WTC11 (cell line): Measurements from ENCODE around the gene GTPBP1. TPM values are rescaled to one million over a fixed set of nuclear protein-coding genes. Genes with fewer than 3 reads are reported as not detected.

Experiments
- ATAC-seq: fragments of 200-7000 bp; cut with Tn5 transposase; 2 replicates; pipeline ENCODE4 v1.10.0; 2021; ENCODE audit warnings: mild to moderate bottlenecking, moderate library complexity
- CTCF ChIA-PET: fragments of 300-600 bp; sonication (Branson Sonifier 250); formaldehyde crosslinking; loops from one replicate; lab custom pipeline; 2021; ENCODE audit warnings: antibody characterized with exemption; lab: Charles Lee
- POLR2A ChIA-PET: fragments of 350-600 bp; sonication (Branson Sonifier 250); formaldehyde crosslinking; loops from one replicate; lab custom pipeline; 2021; ENCODE audit warnings: antibody characterized with exemption; lab: Charles Lee
- DNase-seq: peaks from one replicate; pipeline ENCODE4 v3.0.0; 2021; ENCODE audit warnings: low spot score
- H3K27ac Mint-ChIP-seq: 2 replicates; pipeline ENCODE4 v1.8.0; 2021; ENCODE audit warnings: mixed read lengths
- H3K27me3 Mint-ChIP-seq: 2 replicates; pipeline ENCODE4 v1.8.0; 2021; ENCODE audit warnings: low read depth, mild to moderate bottlenecking, moderate library complexity, mixed read lengths
- H3K36me3 Mint-ChIP-seq: 2 replicates; pipeline ENCODE4 v1.8.0; 2021; ENCODE audit warnings: mixed read lengths
- H3K4me1 Mint-ChIP-seq: 2 replicates; pipeline ENCODE4 v1.8.0; 2022; ENCODE audit warnings: mixed read lengths
- H3K4me3 Mint-ChIP-seq: 2 replicates; pipeline ENCODE4 v1.8.0; 2021; ENCODE audit warnings: mild to moderate bottlenecking, moderate library complexity, mixed read lengths
- H3K9me3 Mint-ChIP-seq: 2 replicates; pipeline ENCODE4 v1.8.0; 2021; ENCODE audit warnings: mixed read lengths
- ELF4 ChIP-seq: sonication (generic); formaldehyde crosslinking; IDR thresholded peaks from 2 replicates; pipeline ENCODE4 v1.8.1; 2022; ENCODE audit warnings: low read depth, mild to moderate bottlenecking, moderate library complexity, missing genetic modification reagents
- ESRRA ChIP-seq: sonication (generic); formaldehyde crosslinking; IDR thresholded peaks from 2 replicates; pipeline ENCODE4 v1.8.1; 2022; ENCODE audit warnings: mild to moderate bottlenecking, missing genetic modification reagents, borderline replicate concordance
- ETV6 ChIP-seq: sonication (generic); formaldehyde crosslinking; IDR thresholded peaks from 2 replicates; pipeline ENCODE4 v1.8.1; 2022; ENCODE audit warnings: mild to moderate bottlenecking, missing genetic modification reagents
- GTF2I ChIP-seq: fragments of 250-450 bp; sonication (Bioruptor Pico); conservative IDR thresholded peaks from 2 replicates; pipeline ENCODE4 v1.4.0; 2021; ENCODE audit warnings: mild to moderate bottlenecking
- IRF2 ChIP-seq: sonication (generic); formaldehyde crosslinking; IDR thresholded peaks from 2 replicates; pipeline ENCODE4 v1.8.0; 2022; ENCODE audit warnings: low read depth, missing genetic modification reagents, borderline replicate concordance
- RORB ChIP-seq: fragments of 250-450 bp; sonication (Bioruptor Pico); IDR thresholded peaks from 2 replicates; pipeline ENCODE4 v1.9.0; 2021; ENCODE audit warnings: mild to moderate bottlenecking
- TP53 ChIP-seq: sonication (generic); formaldehyde crosslinking; IDR thresholded peaks from 2 replicates; pipeline ENCODE4 v1.8.1; 2023; ENCODE audit warnings: mild to moderate bottlenecking, missing genetic modification reagents
- ZNF138 ChIP-seq: sonication (generic); formaldehyde crosslinking; conservative IDR thresholded peaks from 2 replicates; pipeline ENCODE4 v1.8.1; 2022; ENCODE audit warnings: mild to moderate bottlenecking, moderate library complexity, missing genetic modification reagents
- ZNF263 ChIP-seq: sonication (generic); formaldehyde crosslinking; IDR thresholded peaks from 2 replicates; pipeline ENCODE4 v1.8.1; 2022; ENCODE audit warnings: low read depth, mild to moderate bottlenecking, moderate library complexity, missing genetic modification reagents
- ZNF423 ChIP-seq: fragments of 250-450 bp; sonication (Bioruptor Pico); IDR thresholded peaks from 2 replicates; pipeline ENCODE4 v2.1.2; 2022; ENCODE audit warnings: mild to moderate bottlenecking, moderate library complexity
- total RNA-seq: library from RNA; stranded (reverse); gene quantifications from 3 replicates; pipeline ENCODE4 v1.2.3, GENCODE V29; 2021
- TF ChIP-seq, protein P1 (sequence below): sonication (generic); formaldehyde crosslinking; IDR thresholded peaks from 2 replicates; pipeline ENCODE4 v1.8.1; 2022; ENCODE audit warnings: mild to moderate bottlenecking, missing genetic modification reagents, moderate library complexity, borderline replicate concordance
- TF ChIP-seq, protein P2 (sequence below): fragments of 250-450 bp; sonication (Bioruptor Pico); conservative IDR thresholded peaks from 2 replicates; pipeline ENCODE4 v1.9.0; 2021; ENCODE audit warnings: mild to moderate bottlenecking
- TF ChIP-seq, protein P3 (sequence below): fragments of 250-450 bp; sonication (Bioruptor Pico); IDR thresholded peaks from 2 replicates; pipeline ENCODE4 v1.9.0; 2021; ENCODE audit warnings: moderate library complexity, mild to moderate bottlenecking, inconsistent platforms, borderline replicate concordance
- TF ChIP-seq, protein P4 (sequence below): sonication (generic); formaldehyde crosslinking; IDR thresholded peaks from 2 replicates; pipeline ENCODE4 v1.8.0; 2022; ENCODE audit warnings: mild to moderate bottlenecking, missing genetic modification reagents
- TF ChIP-seq, protein P5 (sequence below): sonication (generic); formaldehyde crosslinking; IDR thresholded peaks from 2 replicates; pipeline ENCODE4 v1.8.1; 2023; ENCODE audit warnings: mild to moderate bottlenecking, missing genetic modification reagents, moderate library complexity
- TF ChIP-seq, protein P6 (sequence below): sonication (generic); formaldehyde crosslinking; IDR thresholded peaks from 2 replicates; pipeline ENCODE4 v1.8.0; 2023; ENCODE audit warnings: missing genetic modification reagents, mild to moderate bottlenecking, borderline replicate concordance

The GTPBP1 gene
- total RNA-seq, 1 experiment from 2014 or later, result 108 TPM

DNA sequence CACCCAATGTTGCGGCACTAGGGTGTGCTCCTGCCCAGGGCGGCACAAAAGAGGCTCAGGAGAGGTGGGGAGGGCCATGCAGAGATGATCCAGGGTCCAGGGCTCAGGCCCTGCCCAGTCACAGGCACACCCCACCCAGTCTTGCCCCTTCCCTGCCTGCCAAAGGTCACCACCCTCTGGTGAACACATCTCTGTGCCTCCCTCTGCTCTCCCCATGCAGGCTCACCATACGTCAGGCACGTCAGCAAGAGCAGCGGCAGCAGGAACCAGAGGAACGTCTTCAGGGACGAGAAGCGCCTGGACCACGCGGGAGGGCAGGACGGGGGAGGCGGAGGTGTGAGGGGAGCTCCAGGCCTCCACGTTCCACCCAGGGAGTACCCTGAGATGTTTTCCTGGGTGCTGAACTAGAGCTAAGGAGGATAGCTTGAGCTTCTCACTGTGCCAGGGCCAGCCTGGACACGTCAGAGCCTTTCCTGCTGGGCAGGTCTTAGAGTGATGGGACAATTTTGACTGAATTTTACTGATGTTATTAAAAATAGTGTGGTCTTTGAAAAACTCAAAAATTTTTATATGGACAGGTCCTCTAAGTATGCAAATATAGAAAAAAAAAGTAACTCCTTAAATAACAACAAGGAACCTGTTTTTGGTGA lies 42.9 kb downstream of the GTPBP1 start:
- peaks cover 10% of the 10 kb centered on the region for H3K36me3 Mint-ChIP-seq
- no peaks in the 10 kb centered on the region; the same call in 1 of the 2 replicates for H3K4me1 Mint-ChIP-seq
- no peaks in the 10 kb centered on the region for H3K27me3 Mint-ChIP-seq
- POLR2A ChIA-PET, result interaction anchor here (0.6 kb wide), 1 partner anchor 79 kb away, joined by 3 read pairs; no protein-coding TSS in a partner anchor
- no peak for DNase-seq
- TF ChIP-seq, protein P1, sequence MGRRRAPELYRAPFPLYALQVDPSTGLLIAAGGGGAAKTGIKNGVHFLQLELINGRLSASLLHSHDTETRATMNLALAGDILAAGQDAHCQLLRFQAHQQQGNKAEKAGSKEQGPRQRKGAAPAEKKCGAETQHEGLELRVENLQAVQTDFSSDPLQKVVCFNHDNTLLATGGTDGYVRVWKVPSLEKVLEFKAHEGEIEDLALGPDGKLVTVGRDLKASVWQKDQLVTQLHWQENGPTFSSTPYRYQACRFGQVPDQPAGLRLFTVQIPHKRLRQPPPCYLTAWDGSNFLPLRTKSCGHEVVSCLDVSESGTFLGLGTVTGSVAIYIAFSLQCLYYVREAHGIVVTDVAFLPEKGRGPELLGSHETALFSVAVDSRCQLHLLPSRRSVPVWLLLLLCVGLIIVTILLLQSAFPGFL (CRISPR knock-in tag), result no peak
- TF ChIP-seq ESRRA (no peak), TP53 (CRISPR knock-in tag) (no peak), IRF2 (CRISPR knock-in tag) (no peak), ZNF138 (CRISPR knock-in tag) (no peak), RORB (CRISPR knock-in tag) (no peak), ELF4 (CRISPR knock-in tag) (no peak), GTF2I (CRISPR knock-in tag) (no peak), ZNF263 (CRISPR knock-in tag) (no peak)
- TF ChIP-seq, protein P2, sequence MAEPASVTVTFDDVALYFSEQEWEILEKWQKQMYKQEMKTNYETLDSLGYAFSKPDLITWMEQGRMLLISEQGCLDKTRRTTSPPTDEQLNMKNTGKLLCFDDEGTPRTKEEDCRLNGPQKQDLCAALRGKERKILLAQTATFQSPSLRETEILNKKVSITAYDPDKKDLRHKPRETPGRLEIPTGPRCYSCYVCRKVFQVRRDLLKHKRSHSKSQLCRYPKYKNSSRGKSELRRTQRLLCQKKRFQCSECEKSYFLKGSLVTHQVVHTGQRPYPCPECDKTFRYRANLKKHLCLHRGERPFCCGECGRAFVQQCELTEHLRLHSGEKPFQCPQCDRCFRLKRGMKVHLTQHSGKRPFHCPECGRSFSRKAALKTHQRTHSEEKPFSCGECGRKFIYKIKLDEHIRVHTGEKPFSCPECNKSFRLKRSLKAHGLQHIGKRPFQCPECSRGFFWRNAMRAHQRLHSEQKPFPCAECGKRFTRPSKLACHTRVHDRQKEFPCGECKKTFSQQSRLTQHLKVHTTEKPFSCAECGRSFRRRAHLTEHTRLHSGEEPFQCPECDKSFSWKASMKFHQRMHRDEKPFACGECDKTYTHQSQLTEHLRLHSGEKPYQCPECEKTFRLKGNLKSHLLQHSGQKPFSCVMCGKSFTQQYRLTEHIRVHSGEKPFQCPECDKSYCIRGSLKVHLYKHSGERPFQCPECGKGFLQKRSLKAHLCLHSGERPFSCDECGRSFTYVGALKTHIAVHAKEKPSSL (CRISPR knock-in tag), result no peak
- TF ChIP-seq, protein P3, sequence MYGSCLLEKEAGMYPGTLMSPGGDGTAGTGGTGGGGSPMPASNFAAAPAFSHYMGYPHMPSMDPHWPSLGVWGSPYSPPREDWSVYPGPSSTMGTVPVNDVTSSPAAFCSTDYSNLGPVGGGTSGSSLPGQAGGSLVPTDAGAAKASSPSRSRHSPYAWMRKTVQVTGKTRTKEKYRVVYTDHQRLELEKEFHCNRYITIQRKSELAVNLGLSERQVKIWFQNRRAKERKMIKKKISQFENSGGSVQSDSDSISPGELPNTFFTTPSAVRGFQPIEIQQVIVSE (CRISPR knock-in tag), result no peak
- TF ChIP-seq, protein P4, sequence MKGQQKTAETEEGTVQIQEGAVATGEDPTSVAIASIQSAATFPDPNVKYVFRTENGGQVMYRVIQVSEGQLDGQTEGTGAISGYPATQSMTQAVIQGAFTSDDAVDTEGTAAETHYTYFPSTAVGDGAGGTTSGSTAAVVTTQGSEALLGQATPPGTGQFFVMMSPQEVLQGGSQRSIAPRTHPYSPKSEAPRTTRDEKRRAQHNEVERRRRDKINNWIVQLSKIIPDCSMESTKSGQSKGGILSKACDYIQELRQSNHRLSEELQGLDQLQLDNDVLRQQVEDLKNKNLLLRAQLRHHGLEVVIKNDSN (CRISPR knock-in tag), result no peak
- TF ChIP-seq, all 79 proteins: peak for 0
- CTCF ChIA-PET, result interaction anchor here (0.9 to 4.0 kb wide), 4 partner anchors 9 to 20 kb away, joined by 3 to 20 read pairs (median 5); no protein-coding TSS in a partner anchor
- no peaks in the 10 kb centered on the region for H3K9me3 Mint-ChIP-seq
- H3K27ac Mint-ChIP-seq, result no peak overlapping the region
- no peak for ATAC-seq
- no peak overlapping the region for H3K4me3 Mint-ChIP-seq

DNA sequence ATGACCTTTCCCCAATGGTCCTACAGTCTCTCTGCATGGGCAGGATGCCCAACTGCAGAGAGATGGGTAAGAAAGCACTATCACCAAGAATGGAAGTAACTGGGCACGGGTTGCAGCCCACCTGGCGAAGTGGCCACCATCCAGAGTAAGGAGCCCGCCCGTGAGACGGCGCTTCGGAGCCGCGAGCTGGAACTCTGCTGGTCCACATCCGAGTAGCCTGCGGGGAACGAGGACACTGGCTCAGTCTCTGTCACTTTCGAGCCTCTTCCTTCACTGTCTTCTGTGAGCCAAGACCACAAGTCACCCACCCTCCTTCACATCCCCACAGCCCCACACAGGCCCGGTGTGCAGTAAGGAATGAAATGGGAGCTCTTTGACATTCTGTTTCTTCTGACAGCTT lies 44.4 kb downstream of the GTPBP1 start:
- ATAC-seq (no peak), DNase-seq (no peak)
- POLR2A ChIA-PET, result no interaction called here
- TF ChIP-seq, protein P5, sequence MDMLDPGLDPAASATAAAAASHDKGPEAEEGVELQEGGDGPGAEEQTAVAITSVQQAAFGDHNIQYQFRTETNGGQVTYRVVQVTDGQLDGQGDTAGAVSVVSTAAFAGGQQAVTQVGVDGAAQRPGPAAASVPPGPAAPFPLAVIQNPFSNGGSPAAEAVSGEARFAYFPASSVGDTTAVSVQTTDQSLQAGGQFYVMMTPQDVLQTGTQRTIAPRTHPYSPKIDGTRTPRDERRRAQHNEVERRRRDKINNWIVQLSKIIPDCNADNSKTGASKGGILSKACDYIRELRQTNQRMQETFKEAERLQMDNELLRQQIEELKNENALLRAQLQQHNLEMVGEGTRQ, result no peak
- Mint-ChIP-seq H3K4me3 (no peak overlapping the region), H3K36me3 (peaks cover 6% of the 10 kb centered on the region), H3K27ac (no peak overlapping the region), H3K27me3 (no peaks in the 10 kb centered on the region; the same call in 1 of the 2 replicates), H3K9me3 (no peaks in the 10 kb centered on the region), H3K4me1 (peaks cover 13% of the 10 kb centered on the region)
- CTCF ChIA-PET, result interaction anchor here (2.7 to 2.8 kb wide), 2 partner anchors 16 to 18 kb away, joined by 10 to 11 read pairs; no protein-coding TSS in a partner anchor

DNA sequence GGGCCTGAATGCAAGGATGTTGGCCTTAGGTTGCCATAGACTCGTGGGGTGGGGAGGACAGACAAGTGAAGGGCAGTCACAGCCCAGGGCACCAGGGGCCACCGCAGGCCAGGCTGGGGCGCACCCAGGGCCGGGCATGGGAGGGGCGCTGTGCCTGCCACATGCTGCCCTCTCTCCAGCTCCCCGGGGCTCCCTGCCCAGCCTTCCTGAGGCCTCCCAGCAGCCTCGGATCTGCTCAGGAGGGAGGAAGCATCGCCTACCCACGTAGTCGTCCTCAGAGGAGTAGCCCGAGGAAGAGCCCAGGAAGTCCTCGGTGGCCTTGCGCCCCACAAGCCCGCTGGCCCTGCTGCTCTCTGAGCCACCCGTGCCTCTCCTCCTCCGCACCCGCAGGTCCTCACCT lies 44.9 kb downstream of the GTPBP1 start:
- Mint-ChIP-seq H3K4me1 (peaks cover 15% of the 10 kb centered on the region), H3K27ac (no peak overlapping the region), H3K4me3 (no peak overlapping the region), H3K36me3 (peaks cover 6% of the 10 kb centered on the region), H3K27me3 (no peaks in the 10 kb centered on the region; the same call in 1 of the 2 replicates), H3K9me3 (no peaks in the 10 kb centered on the region)
- DNase-seq (no peak), ATAC-seq (no peak)
- CTCF ChIA-PET, result interaction anchor here (2.7 to 2.8 kb wide), 2 partner anchors 15 to 18 kb away, joined by 10 to 11 read pairs; no protein-coding TSS in a partner anchor
- POLR2A ChIA-PET, result no interaction called here
- TF ChIP-seq ZNF423, result no peak
- TF ChIP-seq ETV6 (CRISPR knock-in tag), result no peak
- TF ChIP-seq, protein P6, sequence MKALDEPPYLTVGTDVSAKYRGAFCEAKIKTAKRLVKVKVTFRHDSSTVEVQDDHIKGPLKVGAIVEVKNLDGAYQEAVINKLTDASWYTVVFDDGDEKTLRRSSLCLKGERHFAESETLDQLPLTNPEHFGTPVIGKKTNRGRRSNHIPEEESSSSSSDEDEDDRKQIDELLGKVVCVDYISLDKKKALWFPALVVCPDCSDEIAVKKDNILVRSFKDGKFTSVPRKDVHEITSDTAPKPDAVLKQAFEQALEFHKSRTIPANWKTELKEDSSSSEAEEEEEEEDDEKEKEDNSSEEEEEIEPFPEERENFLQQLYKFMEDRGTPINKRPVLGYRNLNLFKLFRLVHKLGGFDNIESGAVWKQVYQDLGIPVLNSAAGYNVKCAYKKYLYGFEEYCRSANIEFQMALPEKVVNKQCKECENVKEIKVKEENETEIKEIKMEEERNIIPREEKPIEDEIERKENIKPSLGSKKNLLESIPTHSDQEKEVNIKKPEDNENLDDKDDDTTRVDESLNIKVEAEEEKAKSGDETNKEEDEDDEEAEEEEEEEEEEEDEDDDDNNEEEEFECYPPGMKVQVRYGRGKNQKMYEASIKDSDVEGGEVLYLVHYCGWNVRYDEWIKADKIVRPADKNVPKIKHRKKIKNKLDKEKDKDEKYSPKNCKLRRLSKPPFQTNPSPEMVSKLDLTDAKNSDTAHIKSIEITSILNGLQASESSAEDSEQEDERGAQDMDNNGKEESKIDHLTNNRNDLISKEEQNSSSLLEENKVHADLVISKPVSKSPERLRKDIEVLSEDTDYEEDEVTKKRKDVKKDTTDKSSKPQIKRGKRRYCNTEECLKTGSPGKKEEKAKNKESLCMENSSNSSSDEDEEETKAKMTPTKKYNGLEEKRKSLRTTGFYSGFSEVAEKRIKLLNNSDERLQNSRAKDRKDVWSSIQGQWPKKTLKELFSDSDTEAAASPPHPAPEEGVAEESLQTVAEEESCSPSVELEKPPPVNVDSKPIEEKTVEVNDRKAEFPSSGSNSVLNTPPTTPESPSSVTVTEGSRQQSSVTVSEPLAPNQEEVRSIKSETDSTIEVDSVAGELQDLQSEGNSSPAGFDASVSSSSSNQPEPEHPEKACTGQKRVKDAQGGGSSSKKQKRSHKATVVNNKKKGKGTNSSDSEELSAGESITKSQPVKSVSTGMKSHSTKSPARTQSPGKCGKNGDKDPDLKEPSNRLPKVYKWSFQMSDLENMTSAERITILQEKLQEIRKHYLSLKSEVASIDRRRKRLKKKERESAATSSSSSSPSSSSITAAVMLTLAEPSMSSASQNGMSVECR (CRISPR knock-in tag), result no peak
